ENCODE results near the gene THRB.

Gene THRB

DNA sequence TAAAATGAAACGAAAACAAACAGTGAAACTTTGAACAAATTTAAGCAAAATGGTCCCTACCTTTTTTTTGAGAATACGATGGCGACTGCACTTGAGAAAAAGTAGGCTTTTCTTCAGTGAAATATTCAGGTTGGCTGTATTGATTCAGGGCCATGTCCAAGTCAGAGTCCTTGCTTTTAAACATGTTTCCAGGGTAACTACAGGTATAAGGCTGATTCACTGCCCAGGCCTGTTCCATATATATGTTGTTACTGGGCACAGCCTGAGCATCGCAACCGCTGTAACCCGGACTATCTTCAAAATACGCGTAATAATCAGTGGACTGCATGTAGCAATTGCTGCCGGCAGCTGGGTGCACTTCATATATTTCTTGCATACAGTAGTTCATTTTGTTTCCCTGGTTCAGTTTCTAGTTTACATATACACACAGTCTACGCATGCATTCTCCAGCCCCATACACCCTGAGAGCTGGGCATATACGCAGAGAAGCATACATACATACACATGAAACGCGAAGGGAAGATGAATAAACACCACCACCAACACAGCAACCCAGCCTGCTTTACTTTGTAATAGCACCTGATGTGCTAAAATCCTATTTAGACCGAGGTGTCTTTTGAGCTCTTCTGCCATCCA is 329.6 kb downstream of the THRB start:
- no peak for DNase-seq

DNA sequence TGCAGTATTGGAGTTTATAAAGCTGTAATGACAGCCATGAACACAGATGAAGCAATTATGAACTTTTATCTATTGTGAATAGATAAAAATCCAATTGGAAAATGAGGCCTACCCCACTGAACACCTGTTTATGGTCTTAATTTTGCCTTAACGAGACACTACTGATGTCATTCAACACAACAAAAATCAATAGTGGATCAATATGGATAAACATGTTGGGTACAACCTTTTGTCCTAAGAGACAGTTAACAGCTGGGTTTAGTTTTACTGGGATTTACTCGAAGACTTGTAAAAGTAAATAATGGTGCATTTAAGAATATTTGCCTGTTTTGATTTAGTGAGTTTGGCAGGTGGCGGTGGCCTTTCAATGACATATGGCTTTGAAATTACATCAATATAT is 331.7 kb downstream of the THRB start:
- no peak for DNase-seq

DNA sequence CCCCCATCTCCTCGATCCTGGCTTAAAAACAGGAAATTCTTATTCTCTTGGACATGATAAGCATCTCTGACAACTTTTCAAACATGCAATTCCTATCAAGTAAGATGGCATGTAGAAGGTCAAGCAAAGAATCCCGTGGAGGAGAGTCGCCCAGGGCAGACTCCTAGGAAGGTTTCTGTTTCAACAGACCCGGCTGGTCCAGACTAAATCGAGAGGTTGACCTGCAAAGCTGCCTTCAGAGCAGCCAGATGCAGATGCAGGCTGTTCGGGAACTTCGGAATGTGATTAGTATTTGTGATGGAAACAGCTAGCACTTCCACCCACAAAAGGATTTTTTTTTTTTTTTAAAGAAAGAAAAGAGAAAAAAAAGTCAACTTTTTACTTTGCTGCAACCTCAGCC is 332.8 kb downstream of the THRB start:
- no peak for DNase-seq

GRCh38 chr3:24160424-24161095 is 334.1 kb downstream of the THRB start:
- no peak for DNase-seq

DNA sequence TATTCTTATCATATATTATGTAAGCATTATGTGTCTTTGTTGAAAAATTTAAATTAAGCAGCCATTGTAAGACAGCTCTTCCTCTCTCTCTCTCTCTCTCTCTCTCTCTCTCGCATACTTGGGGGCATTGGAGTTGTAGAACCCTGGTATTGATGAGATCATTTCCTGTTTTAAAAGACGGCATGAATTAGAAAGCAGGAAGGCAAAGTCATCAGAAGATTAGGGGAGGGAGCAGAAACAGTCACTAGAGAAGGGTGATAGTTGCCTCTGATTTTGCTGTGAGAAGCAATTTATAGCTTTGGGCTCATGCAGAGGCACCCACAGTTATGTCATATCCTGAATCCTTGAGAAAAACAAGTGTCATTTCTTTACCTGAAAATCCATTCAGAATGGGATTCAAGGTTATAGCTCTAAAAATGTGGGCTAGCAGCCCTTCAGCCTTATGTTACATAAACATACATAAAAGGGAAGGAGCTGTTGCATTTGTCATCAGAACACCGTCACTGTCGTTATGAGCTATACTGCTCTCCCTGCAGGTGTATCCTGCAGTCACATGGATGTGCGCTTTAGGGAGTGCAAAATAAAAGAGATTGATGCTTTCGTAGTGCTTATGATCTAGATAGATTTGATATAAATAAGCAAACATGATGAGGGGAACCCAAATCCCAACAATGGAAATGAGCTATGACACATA is 335.7 kb downstream of the THRB start:
- no peak for DNase-seq

DNA sequence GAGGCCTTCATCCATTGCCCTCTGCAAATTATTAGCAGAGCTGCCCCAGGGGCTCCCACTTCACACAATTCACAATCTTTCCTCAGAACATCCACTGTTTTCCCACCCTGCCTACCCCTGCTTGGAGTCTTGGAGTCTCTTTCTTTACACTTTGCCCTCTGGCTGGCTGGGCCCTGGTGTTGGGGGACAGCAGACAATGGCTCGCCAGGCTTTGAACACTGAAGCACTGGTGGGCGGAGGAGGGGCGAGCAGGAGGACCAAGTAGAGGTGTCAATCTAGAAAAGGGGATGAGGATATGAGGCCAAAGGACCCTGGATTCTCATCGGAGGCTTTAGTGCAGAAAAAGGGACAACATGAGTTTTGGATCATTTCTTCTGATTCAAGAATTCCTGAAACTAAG is 337.5 kb downstream of the THRB start:
- no peak for DNase-seq

- DNase-seq = no peak
Measured at GRCh38 chr3:24156466-24156865, 338.2 kb downstream of the THRB start.

GRCh38 chr3:24155276-24155675 is 339.4 kb downstream of the THRB start:
- no peak for DNase-seq

DNA sequence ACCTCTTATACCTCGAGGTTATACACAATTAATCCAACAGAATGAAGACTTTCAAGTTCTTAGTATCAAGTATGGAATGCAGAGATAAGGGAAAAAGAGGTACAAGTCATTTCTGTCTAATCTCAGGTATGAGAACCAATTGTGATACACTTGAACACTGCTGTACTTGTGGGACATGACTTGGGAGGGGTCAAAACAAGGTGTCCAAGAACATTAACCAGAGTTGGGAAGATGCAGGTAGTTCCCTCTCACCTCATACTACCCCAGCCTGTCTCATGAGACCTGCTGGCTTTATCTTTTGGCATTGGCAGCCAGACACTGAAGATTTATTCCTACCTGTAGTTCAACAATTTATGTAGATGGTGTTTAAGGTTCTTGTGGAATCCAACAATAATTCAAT is 339.9 kb downstream of the THRB start:
- no peak for DNase-seq

GRCh38 chr3:24154013-24154695 is 340.5 kb downstream of the THRB start:
- no peak for DNase-seq

DNA sequence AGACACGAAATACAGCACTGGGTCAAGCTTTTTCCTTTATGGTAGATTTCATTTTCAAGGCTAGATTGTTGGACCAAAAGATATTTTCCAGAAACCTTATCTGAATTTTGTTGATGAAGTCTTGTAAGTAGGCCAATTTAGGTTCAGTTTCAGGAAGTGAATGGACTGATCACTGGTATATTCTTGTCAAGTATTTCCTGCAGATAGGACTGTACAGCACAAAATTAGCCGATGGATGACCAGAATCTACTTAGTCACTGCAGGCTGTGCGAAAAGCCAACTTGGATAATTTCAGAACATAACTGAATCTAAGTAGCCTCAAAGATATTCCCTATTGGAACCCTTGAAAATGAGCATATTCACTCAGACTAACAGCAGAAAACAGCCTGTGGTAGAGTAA is 343.1 kb downstream of the THRB start:
- DNase-seq = no peak

- DNase-seq = no peak
Measured at GRCh38 chr3:24149032-24149431, 345.6 kb downstream of the THRB start.

DNA sequence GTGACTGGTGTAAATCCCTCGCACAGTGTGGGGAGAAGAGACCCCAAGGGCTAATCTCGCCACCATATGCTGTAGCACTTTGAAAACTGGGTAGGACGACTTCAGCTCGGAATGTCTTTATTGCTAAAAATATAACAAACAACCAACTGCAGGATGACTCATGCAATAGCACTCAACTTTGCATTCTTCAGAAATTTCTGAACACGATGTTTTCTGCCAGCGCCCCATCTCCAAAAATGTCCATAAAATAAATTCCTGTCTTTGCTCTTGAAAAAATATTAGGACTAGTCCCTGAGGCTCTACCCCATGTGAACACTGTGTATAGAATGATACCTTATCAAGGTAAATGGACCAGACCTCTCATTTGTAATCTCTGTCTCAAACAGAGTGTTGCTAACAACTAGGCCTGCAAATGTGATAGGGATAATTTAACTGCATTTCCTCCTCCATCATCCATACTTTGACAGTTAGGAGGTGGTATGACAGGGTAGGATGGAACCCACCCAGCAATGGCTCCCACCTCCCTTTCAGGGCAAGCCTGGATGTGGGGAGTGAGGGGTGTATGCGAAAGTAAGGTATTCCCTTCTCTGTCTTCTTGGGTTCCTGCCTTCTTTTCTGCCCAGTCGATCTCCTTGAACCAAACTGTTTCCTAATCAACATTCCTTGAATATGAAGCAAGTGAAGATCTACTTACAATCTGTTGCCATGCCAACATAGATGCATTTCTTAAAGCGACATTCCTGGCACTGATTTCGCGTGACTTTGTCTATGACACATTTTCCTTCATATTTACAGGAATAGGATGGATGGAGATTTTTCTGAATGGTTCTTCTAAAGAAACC is 348.4 kb downstream of the THRB start:
- DNase-seq = no peak

- no peak for DNase-seq
Measured at GRCh38 chr3:24145481-24145880, 349.2 kb downstream of the THRB start.

DNA sequence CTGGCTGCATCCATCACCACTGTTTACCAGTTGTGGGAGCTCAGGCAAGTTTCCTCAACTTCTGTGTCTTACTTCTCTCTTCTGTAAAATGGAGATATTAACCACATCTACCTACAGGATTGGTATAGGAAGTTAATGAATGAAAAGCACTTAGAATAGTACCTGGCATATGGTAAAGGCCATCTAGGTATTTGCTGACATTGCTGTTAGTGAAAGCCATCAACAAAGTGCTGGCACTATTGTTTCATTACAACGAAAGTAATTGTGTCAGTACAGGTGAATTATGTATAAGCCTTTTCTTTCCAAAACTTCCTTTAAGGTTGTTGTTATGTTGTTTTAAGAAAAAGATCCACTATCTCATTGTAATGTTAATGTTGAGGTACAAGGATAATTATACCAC is 352.5 kb downstream of the THRB start:
- DNase-seq = no peak

GRCh38 chr3:24141548-24141947 is 353.1 kb downstream of the THRB start:
- DNase-seq = no peak

DNA sequence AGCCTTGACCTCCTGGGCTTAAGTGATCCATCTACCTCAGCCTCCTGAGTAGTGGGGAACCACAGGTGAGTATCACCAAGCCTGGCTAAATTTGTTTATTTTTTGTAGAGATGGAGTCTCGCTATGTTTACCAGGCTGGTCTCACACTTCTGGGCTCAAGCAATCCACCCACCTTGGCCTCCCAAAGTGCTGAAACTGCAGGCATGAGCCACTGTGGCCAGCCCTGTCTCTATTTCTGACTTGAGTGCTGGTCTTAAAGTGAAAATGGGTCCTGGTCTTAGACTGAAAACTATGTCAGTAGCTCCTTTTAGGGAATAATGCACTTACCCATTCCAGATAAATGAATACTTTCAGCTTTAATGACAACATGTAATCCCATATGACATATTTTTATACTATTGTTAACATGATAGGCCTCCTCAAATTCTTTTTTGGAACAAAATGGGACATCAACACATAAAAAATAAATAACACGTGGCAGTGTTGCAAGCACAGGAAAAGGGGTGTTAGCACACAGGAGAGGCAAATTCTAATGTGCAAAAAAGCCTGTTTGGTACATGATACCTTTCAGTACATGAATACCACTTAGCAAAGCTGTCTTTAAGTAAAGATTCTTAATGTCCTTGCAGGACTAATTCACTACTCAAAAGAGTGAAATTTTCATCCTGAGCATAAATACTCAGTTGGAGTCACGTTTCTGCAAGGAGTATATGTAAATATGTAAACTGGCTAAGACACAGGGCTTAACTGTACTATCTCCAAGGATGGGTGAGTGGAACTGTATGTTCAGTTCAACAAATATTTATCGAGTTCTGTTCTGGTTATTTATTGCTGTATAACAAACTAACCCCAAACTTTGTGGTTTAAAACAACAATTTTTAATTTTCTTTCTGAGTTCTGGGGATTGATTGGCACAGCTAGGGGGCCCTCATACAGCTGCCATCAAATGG is 354.9 kb downstream of the THRB start:
- DNase-seq = no peak

DNA sequence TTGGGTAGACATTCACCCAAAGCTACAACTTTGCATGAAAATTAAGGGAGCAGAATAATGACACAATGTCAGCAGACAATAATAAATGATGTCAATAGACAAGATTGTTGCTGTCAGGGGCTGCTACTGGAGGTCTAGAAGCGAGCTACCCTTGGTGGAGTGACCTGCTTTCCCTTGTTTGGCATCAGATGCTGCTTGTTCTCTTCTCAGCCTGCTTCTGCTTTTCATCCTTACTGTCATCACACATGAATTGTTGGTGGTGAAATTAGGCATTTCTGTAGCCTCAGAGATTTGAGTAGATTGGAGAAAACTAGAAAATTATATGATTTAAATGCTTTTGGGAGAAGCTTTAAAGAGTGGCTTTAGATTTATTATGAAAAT is 355.8 kb downstream of the THRB start:
- DNase-seq = no peak

DNA sequence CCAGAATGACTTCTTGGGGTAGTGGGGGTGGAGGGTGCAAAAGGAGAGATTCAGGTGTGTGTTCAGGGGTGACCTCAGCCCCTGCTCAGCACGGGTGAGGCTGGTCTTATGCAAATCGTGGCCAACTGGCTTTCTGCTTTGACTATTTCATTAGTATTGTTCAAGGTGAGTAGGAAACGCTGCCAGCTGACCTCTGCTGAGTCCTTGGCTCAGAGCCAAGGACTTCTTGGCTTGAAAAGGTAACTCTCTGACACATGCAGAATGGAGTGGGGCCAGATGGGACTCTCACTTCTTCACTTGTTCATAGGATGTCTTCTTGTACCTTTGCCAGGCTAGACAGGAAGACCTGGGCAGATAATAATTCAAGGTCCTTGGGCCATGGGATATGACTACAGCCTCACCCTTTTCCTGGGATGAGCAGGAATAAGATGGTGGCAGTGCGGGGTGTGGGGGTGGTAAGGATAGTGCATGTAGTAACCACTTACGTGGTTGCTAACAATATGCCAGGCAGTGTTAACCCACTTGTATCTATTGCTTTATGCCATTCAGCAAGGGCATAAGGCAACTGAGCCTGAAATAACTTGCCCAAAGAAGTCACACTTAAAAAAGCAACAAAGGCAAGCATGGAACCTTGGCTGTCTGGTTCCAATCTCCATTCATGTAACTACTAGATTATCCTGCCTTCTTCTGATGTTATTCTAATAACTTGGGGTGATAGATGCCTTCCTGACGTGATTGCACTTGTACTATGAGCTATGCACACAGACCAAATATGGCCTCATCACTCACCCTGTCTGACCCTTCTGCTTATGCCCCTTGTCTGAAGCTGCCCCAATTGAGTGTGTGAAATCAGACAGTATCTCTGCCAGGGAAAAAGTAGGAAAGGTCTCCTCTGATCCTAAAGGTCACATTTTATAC is 356.4 kb downstream of the THRB start:
- no peak for DNase-seq

DNA sequence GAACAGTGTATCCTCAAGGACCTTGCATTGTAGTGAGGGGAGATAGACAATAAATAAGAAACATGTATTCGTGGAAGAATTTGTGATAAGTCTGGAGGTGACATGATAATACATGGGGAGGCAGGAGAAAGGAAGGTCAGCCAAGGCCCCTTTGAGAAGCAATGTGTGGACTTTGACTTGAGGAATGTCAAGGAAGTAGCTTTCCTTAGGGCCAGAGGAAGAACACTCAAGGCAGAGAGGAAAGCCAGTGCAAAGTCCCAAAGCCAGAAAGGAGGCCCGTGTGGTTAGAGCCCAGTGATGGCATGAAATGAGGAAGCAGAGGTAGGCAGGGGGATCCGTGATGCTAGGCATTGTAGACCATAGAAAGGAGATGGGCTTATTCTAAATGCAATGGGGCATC is 357.3 kb downstream of the THRB start:
- no peak for DNase-seq
